ENCODE data around the gene EVC. TPM values are rescaled to one million over a fixed set of nuclear protein-coding genes. Genes with fewer than 3 reads are reported as not detected.

EVC gene
- total and polyA plus RNA-seq, 2 of the 8 experiments (the other 6 are each of a cell fraction or from before 2014, with no cell fraction given): 2.6 to 9.8 TPM

GRCh38 chr4:5839332-5839731 lies 128.3 kb downstream of the EVC start:
- H4K5ac ChIP-seq (ENCODE audit: insufficient read length, low read depth, low read length): no peak overlapping the region
- no peak overlapping the region for H4K91ac ChIP-seq (replicated peaks; ENCODE audit: insufficient read length, low read length)
- H3K18ac ChIP-seq (ENCODE audit: extremely low read depth, low read length): no peak overlapping the region
- peaks cover 2% of the 10 kb centered on the region; the same call in 1 of the 2 replicates for H3K23me2 ChIP-seq (ENCODE audit: low read depth, low read length)
- no peak overlapping the region for H3K23ac ChIP-seq (ENCODE audit: insufficient read length)
- no peak for TF ChIP-seq CHD1 (IDR thresholded peaks at IDR 0.05; ENCODE audit: low read depth, low read length)
- no peak for TF ChIP-seq RNF2 (IDR thresholded peaks at IDR 0.05; ENCODE audit: borderline replicate concordance, low read depth, low read length, missing control alignments, poor library complexity, severe bottlenecking)
- TF ChIP-seq SIX5 (IDR thresholded peaks at IDR 0.05; ENCODE audit: low read depth, low read length): no peak
- TF ChIP-seq TAF1 (IDR thresholded peaks at IDR 0.05; ENCODE audit: low read depth, low read length): no peak
- TF ChIP-seq RBBP5 (IDR thresholded peaks at IDR 0.05; ENCODE audit: borderline replicate concordance, low read depth, low read length): no peak
- H4K20me1 ChIP-seq (replicated peaks in 1 of 2; ENCODE audit: control insufficient read depth in 1 of 2, insufficient read depth in 2 of 2, low read length in 2 of 2): peaks cover 0 to 6% of the 10 kb centered on the region in 2 experiments
- H3K9me3 ChIP-seq (ENCODE audit: insufficient read depth in 2 of 2, low read depth in 1 of 2, low read length in 1 of 2): no peaks in the 10 kb centered on the region
- DNase-seq (ENCODE audit: low read depth in 1 of 2, low spot score in 2 of 2) (no peak), FAIRE-seq (no peak)
- 0 out of 2 replicates have a peak, but pooled peaks cover 3% of the 10 kb centered on the region for H3K79me1 ChIP-seq (ENCODE audit: low read depth, low read length)
- no peak overlapping the region for H3K4me2 ChIP-seq (ENCODE audit: insufficient read depth in 1 of 2, low read depth in 2 of 2, low read length in 2 of 2)
- no peak overlapping the region for H3K9ac ChIP-seq (replicated peaks in 1 of 4; ENCODE audit: extremely low read depth in 1 of 4, low read depth in 3 of 4, low read length in 3 of 4)
- no peak overlapping the region for H3K14ac ChIP-seq (ENCODE audit: insufficient read length)
- H3K4me3 ChIP-seq (ENCODE audit: extremely low read depth in 1 of 4, insufficient read depth in 2 of 4, low read depth in 3 of 4, low read length in 4 of 4): no peak overlapping the region
- no peak overlapping the region for H2BK15ac ChIP-seq (ENCODE audit: low read length)
- H2BK5ac ChIP-seq (ENCODE audit: low read depth, low read length): no peak overlapping the region
- no peak overlapping the region for H3K56ac ChIP-seq (replicated peaks; ENCODE audit: insufficient read length, low read depth, low read length)
- ChIA-PET POLR2A (ENCODE audit: partially characterized antibody) (interaction anchor here (0.8 kb wide), 1 partner anchor 9 kb away, joined by 3 read pairs; no protein-coding TSS in a partner anchor), CTCF (ENCODE audit: partially characterized antibody) (interaction anchor here (1.6 kb wide), 1 partner anchor 141 kb away, joined by 4 read pairs; no protein-coding TSS in a partner anchor)
- H2AK5ac ChIP-seq (ENCODE audit: low read depth, low read length): no peak overlapping the region
- no peak overlapping the region for H2BK120ac ChIP-seq (replicated peaks; ENCODE audit: low read depth, low read length)
- peaks cover 14 to 64% (median 48%) of the 10 kb centered on the region in 4 experiments for H3K36me3 ChIP-seq (ENCODE audit: control insufficient read depth in 2 of 4, insufficient read depth in 4 of 4, low read length in 3 of 4)
- WGBS, 2 experiments (ENCODE audit: extremely low coverage in 1 of 2, insufficient coverage in 1 of 2, insufficient read length in 1 of 2, insufficient replicate concordance in 2 of 2, low coverage in 1 of 2, low lambda C conversion rate in 2 of 2, missing lambda C conversion rate in 1 of 2): 86% methylated on average over 10 of the region's 13 CpGs; no CpG with 5 or more reads in 1 of the 2 experiments
- H3K79me2 ChIP-seq (ENCODE audit: control insufficient read depth in 1 of 2, insufficient read depth in 2 of 2, low read length in 2 of 2): no peaks in the 10 kb centered on the region
- no peaks in the 10 kb centered on the region for H3K4me1 ChIP-seq (replicated peaks in 1 of 4; ENCODE audit: control insufficient read depth in 3 of 4, insufficient read depth in 4 of 4, low read length in 3 of 4)
- H4K8ac ChIP-seq (ENCODE audit: extremely low read depth, insufficient read depth, low read length): no peak overlapping the region
- H2AFZ ChIP-seq (ENCODE audit: low read length): no peak overlapping the region
- no peak overlapping the region for H2BK12ac ChIP-seq (ENCODE audit: low read depth, low read length)
- no peak overlapping the region for H2BK20ac ChIP-seq (ENCODE audit: low read length)
- no peaks in the 10 kb centered on the region for H3K27me3 ChIP-seq (replicated peaks in 1 of 4; ENCODE audit: control insufficient read depth in 3 of 4, extremely low read depth in 1 of 4, insufficient read depth in 3 of 4, low read length in 3 of 4)
- H3K27ac ChIP-seq (ENCODE audit: low read depth, low read length): no peak overlapping the region
- no peak overlapping the region for H3K4ac ChIP-seq (replicated peaks; ENCODE audit: insufficient read length, low read depth, low read length)

Measured in H1 (cell line).